CD4-positive, alpha-beta T cell treated with Interleukin-4 for 1 hour (primary cell): Measurements from ENCODE around the gene ATG10.
"Not testable (repeated sequence)": the region's sequence is repeated elsewhere in the genome, so short reads cannot be mapped to it uniquely, and the experiment has no call there.

Source experiments
- DNase-seq, 2 donors: peaks; one replicate each; pipeline ENCODE4 v3.0.0-alpha.2; 2020 to 2022

ATG10 gene

GRCh38 chr5:81971712-81972491 is at the start of gene ATG10:
Gene ATG10, plus strand, starts transcription at chr5:81972023. Its CDS starts 15,548 bp downstream, at chr5:81987571.
- peak; percentile 90 to 91 for DNase-seq

GRCh38 chr5:81922854-81923279 is 49.0 kb upstream of the ATG10 start:
- DNase-seq: no peak

- no peak for DNase-seq
Observed at GRCh38 chr5:81924442-81924841, 47.4 kb upstream of the ATG10 start.

- DNase-seq: no peak
Observed at GRCh38 chr5:81925009-81925408, 46.8 kb upstream of the ATG10 start.

DNA sequence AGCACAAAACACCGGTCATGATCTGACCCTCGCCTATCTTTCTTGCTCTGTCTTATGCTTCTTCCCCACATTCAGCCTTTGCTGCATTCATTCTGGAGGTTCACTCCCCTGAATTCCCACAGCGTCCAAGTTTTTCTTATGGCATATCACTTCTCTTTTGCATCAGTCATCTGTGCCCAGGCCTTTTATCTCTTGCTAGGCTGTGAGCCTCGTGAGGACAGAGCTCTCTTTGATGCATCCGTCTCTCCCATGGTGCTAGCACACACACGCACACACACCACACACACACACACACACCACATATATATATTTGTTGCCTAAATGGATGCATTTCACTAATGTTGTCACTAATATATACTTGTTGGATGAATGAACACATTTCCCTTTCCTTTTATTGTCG is 45.8 kb upstream of the ATG10 start:
- no peak for DNase-seq

DNA sequence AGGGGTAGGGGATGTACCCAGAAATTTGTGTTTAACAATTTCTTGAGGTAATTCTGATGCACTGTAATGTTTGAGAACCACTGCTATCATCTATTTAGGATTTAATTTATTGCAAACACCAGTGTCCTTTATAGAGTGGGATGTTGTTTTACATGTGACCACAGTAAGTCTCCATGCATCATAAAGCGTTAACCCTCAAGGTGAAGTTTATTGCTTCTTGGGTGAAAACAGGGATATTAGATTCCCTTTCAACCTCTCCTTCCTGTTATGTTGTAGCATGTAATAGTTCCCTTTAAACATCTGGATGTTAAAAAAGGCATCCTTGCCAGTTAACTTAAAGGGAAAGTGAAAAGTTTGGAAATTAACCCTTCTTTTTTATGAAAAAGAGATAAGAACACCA is 35.8 kb upstream of the ATG10 start:
- no peak for DNase-seq

DNA sequence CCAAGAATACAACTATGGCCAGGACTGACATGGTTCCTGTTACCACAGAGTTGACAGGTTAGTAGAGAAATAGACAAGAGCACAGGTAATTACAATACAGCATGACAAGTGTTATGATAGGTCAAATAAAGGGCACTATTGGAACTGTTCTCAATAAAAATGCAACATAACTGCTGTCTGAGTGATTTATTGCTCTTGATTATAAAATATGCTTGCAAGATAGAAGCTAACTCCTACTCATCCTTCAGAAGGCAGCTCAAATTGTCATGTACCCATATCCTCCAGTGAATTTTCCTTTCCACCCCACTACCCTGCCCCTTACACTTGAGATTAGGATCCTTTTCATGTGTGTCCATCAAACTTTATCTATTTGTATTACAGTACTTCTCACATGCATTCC is 35.1 kb upstream of the ATG10 start:
- no peak for DNase-seq

- no peak for DNase-seq
Observed at GRCh38 chr5:81942746-81943145, 29.1 kb upstream of the ATG10 start.

DNA sequence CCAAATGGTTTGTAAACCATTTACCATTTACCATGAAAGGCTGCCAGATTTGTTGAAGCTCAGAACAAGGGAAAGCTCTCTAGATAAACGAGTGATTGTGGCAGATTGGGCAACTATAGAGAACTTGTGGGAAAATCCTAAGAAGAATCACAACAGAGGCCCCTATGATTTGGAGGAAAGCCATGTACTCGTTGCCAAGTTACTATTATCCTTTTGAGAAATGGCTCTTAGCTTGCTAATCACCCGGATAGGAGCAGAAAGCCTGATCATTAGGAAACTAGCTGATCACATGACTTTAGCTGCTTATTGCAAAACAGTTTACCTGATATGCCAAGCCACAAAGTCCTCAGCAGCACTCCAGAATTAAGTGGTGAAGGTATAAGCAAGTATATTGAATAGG is 23.5 kb upstream of the ATG10 start:
- DNase-seq: no peak

- DNase-seq: no peak
Observed at GRCh38 chr5:81949462-81949861, 22.4 kb upstream of the ATG10 start.

DNA sequence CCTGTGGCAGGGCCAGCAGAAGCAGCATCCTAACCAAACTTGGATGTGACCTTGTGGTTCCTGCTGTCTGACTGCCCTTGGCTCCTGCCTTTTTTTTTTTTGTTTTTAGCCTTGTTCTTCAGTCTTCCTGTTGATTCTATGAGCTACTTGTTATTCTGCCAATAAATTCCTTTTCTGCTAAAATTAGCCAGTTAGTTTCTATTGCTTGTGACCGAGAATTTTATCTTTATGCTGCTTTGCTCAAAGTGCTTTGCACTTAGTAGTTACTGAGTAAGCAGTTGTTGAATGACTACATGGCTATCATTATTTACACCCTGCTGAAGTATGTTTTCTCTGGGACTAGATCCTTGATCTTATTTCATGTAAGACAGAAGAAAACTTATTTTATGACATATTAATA is 20.8 kb upstream of the ATG10 start:
- no peak for DNase-seq

- DNase-seq: not testable (repeated sequence)
Observed at GRCh38 chr5:81954796-81955195, 17.0 kb upstream of the ATG10 start.

DNA sequence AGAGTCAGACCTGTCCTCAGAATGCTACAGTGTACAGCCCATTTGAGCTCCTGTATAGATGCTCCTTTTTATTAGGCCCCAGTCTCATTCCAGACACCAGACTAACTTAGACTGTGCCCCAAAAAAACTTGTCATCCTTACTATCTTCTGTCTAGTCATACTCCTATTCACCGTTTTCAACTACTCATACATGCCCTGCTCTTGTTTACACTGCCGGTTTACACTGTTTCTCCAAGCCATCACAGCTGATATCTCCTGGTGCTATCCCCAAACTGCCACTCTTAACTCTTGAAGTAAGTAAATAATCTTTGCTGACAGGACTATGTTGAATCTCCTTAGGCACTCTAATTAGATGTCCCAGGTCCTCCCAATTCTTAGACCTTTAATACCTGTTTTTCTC is 13.7 kb upstream of the ATG10 start:
- not testable (repeated sequence) for DNase-seq

DNA sequence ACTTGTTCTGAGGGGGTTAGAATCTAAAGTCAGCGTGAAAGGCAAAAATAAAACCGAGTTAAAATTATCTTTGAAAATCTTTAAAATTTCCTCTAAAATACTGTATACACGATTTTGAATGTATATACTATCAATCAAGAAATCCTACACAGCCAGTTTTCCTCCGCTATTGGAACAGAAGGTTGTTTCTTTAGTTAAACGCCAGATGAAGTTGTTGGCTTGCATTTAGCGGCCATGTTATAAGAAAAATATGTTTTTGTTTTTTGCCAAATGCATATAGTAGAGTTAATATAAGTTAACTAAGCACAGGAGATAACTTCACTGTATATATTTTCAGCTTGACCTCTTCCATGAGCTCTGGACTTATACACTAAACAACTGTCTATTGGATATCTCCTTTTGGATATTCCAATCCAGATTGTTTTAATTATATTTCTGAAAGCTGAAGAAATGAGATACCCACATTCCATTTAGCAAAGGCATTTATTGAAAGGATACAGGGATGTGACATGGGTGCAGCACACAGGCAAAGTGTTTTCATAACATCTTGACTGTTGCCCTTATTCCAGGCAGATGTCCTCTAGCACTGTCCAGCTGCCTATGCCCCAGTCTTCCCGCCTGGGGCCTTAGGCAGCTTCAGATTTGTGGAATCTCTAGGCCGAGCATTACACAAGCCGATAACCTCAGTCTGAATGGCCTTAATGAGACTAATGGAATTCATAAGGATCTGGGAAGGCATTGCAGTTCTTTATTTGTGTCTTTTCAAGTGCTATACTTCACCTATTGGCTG is 10.0 kb upstream of the ATG10 start:
- DNase-seq: no peak

DNA sequence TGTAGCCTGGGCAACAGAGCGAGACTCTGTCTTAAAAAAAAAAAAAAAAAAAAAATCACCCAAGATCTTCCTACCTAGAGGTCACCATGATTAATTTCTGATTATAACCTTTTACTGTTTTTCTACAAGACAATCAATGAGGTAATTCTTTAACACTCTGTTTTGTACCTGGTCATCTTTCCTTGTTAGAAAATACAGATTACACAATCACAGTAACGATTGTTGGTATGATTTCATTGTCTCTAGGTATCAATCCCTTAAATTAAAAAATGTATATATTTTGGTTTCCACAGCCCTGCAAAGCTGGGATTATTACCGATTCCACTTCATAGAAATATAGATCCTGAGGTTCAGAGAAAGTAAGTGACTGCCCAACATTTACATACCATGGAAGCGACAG is 8.3 kb upstream of the ATG10 start:
- no peak for DNase-seq

DNA sequence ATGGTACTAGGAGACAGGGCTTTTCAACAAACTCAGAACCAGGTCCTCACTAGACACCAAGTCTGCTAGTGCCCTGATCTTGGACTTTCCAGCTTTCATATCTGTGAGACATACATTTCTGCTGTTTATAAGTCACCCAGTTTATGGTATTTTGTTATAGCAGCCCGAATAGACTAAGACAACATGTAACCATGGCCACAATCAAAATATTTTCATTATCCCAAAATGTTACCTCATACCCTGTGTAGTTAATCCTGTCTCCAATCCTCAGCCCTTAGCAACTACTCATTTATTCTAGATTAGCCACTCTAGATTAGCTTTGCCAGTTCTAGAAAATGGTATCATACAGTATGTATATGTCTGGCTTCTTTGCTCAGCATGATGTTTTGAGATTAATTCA is 6.3 kb upstream of the ATG10 start:
- no peak for DNase-seq

GRCh38 chr5:81969226-81969625 is 2.6 kb upstream of the ATG10 start:
- no peak for DNase-seq

- no peak for DNase-seq
Observed at GRCh38 chr5:81969912-81970311, 1.9 kb upstream of the ATG10 start.

GRCh38 chr5:81971111-81971711 is 612 bp upstream of the ATG10 start:
- DNase-seq: peak in 1 of 2 donors; percentile 71

- peak in 1 of 2 donors; percentile 65 for DNase-seq
Observed at GRCh38 chr5:81972492-81972783, 615 bp downstream of the ATG10 start.

DNA sequence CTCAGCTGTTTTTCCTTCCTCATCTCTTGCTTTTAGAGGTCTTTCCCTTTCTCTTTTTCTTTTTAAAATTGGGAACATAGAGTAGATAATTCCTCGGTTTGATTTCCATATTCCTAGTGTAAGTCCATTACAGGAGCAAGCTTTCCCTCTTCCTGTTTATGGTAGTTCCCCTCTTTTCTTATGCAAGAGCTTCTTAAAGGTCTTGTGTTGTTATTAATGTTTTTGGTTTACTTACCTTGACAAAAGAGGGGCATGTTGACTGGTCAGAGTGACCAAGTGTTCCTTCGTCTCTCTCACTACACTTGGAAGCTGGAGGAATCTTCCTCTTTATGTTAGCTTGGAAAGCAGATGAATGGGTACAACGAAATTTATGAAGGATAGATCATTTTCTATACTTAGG is 8.3 kb downstream of the ATG10 start:
- no peak for DNase-seq

DNA sequence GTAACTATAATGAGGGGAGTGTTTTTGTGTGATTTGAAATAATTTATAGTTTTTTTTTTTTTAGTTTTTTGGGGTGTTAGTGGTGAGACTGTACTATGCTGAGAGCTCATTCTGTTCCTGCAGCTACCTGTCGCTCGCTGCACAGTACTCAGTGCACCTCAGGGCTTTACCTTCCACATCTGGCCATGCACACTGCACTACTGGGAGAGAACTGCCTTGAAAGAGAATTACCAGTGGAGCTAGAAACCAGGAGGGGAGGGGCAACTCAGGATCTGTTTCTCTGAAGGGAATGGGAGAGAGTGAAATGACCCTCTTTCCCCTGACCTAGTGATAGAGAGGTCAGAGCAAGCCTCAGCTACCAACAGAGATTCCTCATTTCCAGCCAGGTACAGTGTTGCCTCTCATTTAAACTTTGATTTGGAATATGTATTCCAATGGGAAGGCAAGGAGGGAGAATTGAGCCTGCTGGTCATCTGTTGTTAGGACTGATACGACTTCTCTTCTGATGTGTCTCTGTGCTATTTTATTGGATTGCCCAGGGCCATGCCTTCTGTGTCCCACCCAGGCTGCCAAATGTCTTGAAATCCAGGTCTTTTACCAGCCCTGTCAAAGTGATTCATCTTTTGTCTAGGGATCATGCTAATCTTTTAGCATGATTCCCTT is 8.9 kb downstream of the ATG10 start:
- no peak for DNase-seq

DNA sequence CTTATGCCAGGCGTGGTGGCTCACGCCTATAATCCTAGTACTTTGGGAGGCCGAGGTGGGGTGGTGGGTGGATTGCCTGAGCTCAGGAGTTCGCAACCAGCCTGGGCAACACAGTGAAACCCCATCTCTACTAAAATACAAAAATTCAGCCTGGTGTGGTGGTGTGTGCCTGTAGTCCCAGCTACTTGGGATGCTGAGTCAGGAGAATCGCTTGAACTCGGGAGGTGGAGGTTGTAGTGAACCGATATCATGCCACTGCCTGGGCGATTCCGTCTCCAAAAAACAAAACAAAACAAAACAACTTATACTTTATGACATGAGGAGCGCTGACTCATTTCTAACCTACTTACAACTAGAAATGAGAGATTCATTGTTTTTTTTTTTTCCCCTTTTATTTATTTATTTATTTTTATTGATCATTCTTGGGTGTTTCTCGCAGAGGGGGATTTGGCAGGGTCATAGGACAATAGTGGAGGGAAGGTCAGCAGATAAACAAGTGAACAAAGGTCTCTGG is 10.4 kb downstream of the ATG10 start:
- not testable (repeated sequence) for DNase-seq
